H9 (cell line): ENCODE data around the gene PIBF1. TPM values are rescaled to one million over a fixed set of nuclear protein-coding genes. Genes with fewer than 3 reads are reported as not detected.
A peak's percentile ranks its signal among the peaks of the same experiment; 100 is the strongest.

Experiments used
- DNase-seq: peaks from one replicate; pipeline ENCODE4 v3.0.0-alpha.2; 2017
- H2AFZ ChIP-seq: one replicate; pipeline ENCODE4 v1.6.1; 2013; ENCODE audit warnings: mild to moderate bottlenecking, low read length, control low read depth, moderate library complexity
- H2AK5ac ChIP-seq: 2 replicates; pipeline ENCODE4 v1.6.1; 2013; ENCODE audit warnings: low read length, control low read depth, mixed read lengths; ENCODE audit not compliant: insufficient read length
- H2BK120ac ChIP-seq: one replicate; pipeline ENCODE4 v1.6.1; 2013; ENCODE audit warnings: low read depth, mild to moderate bottlenecking, low read length, control low read depth, inconsistent platforms; ENCODE audit not compliant: poor library complexity, severe bottlenecking
- H2BK12ac ChIP-seq: 2 replicates; pipeline ENCODE4 v1.6.1; 2013; ENCODE audit warnings: low read length, control low read depth, mixed read lengths, low read depth; ENCODE audit not compliant: insufficient read length
- H2BK15ac ChIP-seq: 2 replicates; pipeline ENCODE4 v1.6.1; 2013; ENCODE audit warnings: low read depth, low read length, control low read depth
- H2BK20ac ChIP-seq: one replicate; pipeline ENCODE4 v1.6.1; 2013; ENCODE audit warnings: low read depth, mild to moderate bottlenecking, low read length, control low read depth, inconsistent platforms; ENCODE audit not compliant: poor library complexity, severe bottlenecking
- H2BK5ac ChIP-seq: 2 replicates; pipeline ENCODE4 v1.6.1; 2013; ENCODE audit warnings: low read length, control low read depth, mixed read lengths; ENCODE audit not compliant: insufficient read length
- H3K14ac ChIP-seq: 2 replicates; pipeline ENCODE4 v1.6.1; 2013; ENCODE audit warnings: low read length, control low read depth; ENCODE audit not compliant: insufficient read depth
- H3K18ac ChIP-seq: 2 replicates; pipeline ENCODE4 v1.6.1; 2013; ENCODE audit warnings: low read depth, mild to moderate bottlenecking, mixed read lengths, low read length, control low read depth; ENCODE audit not compliant: insufficient read length
- H3K23ac ChIP-seq: 2 replicates; pipeline ENCODE4 v1.6.1; 2013; ENCODE audit warnings: low read length, control low read depth, mixed read lengths, low read depth; ENCODE audit not compliant: insufficient read length
- H3K23me2 ChIP-seq: 2 replicates; pipeline ENCODE4 v1.6.1; 2013; ENCODE audit warnings: low read depth, mild to moderate bottlenecking, mixed read lengths, low read length, control low read depth; ENCODE audit not compliant: insufficient read length, poor library complexity, severe bottlenecking
- H3K27ac ChIP-seq: 2 replicates; pipeline ENCODE4 v1.5.1; 2013; ENCODE audit warnings: low read length, control low read depth, mixed read lengths, low read depth; ENCODE audit not compliant: insufficient read length
- H3K27me3 ChIP-seq: 2 replicates; pipeline ENCODE4 v1.6.1; 2013; ENCODE audit warnings: low read length, control low read depth, inconsistent platforms; ENCODE audit not compliant: insufficient read depth
- H3K4ac ChIP-seq: 2 replicates; pipeline ENCODE4 v1.6.1; 2013; ENCODE audit warnings: low read depth, mild to moderate bottlenecking, control low read depth, inconsistent platforms, low read length, moderate library complexity
- H3K4me1 ChIP-seq: 2 replicates; pipeline ENCODE4 v1.6.1; 2013; ENCODE audit warnings: low read length, control low read depth, inconsistent platforms; ENCODE audit not compliant: insufficient read depth
- H3K4me2 ChIP-seq: 2 replicates; pipeline ENCODE4 v1.6.1; 2013; ENCODE audit warnings: low read length, control low read depth, mixed read lengths; ENCODE audit not compliant: insufficient read length, insufficient read depth
- H3K56ac ChIP-seq: 2 replicates; pipeline ENCODE4 v1.6.1; 2013; ENCODE audit warnings: low read depth, mild to moderate bottlenecking, mixed read lengths, low read length, control low read depth; ENCODE audit not compliant: insufficient read length
- H3K79me1 ChIP-seq: 2 replicates; pipeline ENCODE4 v1.6.1; 2013; ENCODE audit warnings: low read depth, mild to moderate bottlenecking, moderate library complexity, low read length, control low read depth, inconsistent platforms; ENCODE audit not compliant: insufficient read depth, poor library complexity, severe bottlenecking
- H3K79me2 ChIP-seq: 2 replicates; pipeline ENCODE4 v1.6.1; 2013; ENCODE audit warnings: low read length, control low read depth, inconsistent platforms; ENCODE audit not compliant: insufficient read depth
- H3K9ac ChIP-seq: 2 replicates; pipeline ENCODE4 v1.6.1; 2013; ENCODE audit warnings: low read length, control low read depth, mixed read lengths; ENCODE audit not compliant: insufficient read length; ENCODE audit errors: extremely low read depth
- H3K9me3 ChIP-seq: one replicate; pipeline ENCODE4 v1.6.1; 2013; ENCODE audit warnings: low read depth, low read length, inconsistent platforms; ENCODE audit not compliant: control insufficient read depth
- H3T11ph ChIP-seq: one replicate; pipeline ENCODE4 v1.6.1; 2013; ENCODE audit warnings: mild to moderate bottlenecking, low read length, control low read depth, inconsistent platforms
- H4K20me1 ChIP-seq: one replicate; pipeline ENCODE4 v1.6.1; 2013; ENCODE audit not compliant: control insufficient read depth, insufficient read length, insufficient read depth
- H4K5ac ChIP-seq: 2 replicates; pipeline ENCODE4 v1.6.1; 2013; ENCODE audit warnings: low read depth, mild to moderate bottlenecking, mixed read lengths, low read length, control low read depth; ENCODE audit not compliant: insufficient read length
- H4K8ac ChIP-seq: replicated peaks from 2 replicates; pipeline ENCODE4 v1.6.1; 2013; ENCODE audit warnings: low read length, control low read depth, mixed read lengths, low read depth; ENCODE audit not compliant: insufficient read length
- H4K91ac ChIP-seq: 2 replicates; pipeline ENCODE4 v1.6.1; 2013; ENCODE audit warnings: low read depth, mild to moderate bottlenecking, moderate library complexity, mixed read lengths, low read length, control low read depth; ENCODE audit not compliant: insufficient read length
- H3K27ac Mint-ChIP-seq, 3 experiments: 2 replicates in 2 of 3; 3 replicates in 1 of 3; pipeline ENCODE4 v1.8.0; 2020 to 2021; ENCODE audit warnings: mixed read lengths in 3 of 3, mild to moderate bottlenecking in 1 of 3, moderate library complexity in 1 of 3
- H3K27me3 Mint-ChIP-seq: 2 replicates; pipeline ENCODE4 v1.8.0; 2021; ENCODE audit warnings: low read depth, mild to moderate bottlenecking, moderate library complexity, mixed read lengths
- H3K36me3 Mint-ChIP-seq, 3 experiments: 2 replicates in 2 of 3; 3 replicates in 1 of 3; pipeline ENCODE4 v1.8.0; 2020 to 2021; ENCODE audit warnings: low read depth in 3 of 3, mixed read lengths in 3 of 3; ENCODE audit not compliant: insufficient read depth in 1 of 3
- H3K4me1 Mint-ChIP-seq, 2 experiments: 2 replicates each; pipeline ENCODE4 v1.8.0; 2020; ENCODE audit warnings: mixed read lengths in 2 of 2
- H3K4me3 Mint-ChIP-seq, 2 experiments: 2 replicates in 1 of 2; 3 replicates in 1 of 2; pipeline ENCODE4 v1.8.0; 2020 to 2021; ENCODE audit warnings: mild to moderate bottlenecking in 2 of 2, mixed read lengths in 2 of 2, moderate library complexity in 1 of 2
- H3K9me3 Mint-ChIP-seq, 2 experiments: 2 replicates in 1 of 2; 3 replicates in 1 of 2; pipeline ENCODE4 v1.8.0; 2020; ENCODE audit warnings: mild to moderate bottlenecking in 2 of 2, mixed read lengths in 2 of 2, moderate library complexity in 1 of 2
- CTCF ChIP-seq: fragments of 200-600 bp; sonication (generic); conservative IDR thresholded peaks from 3 replicates; pipeline ENCODE4 v1.8.0; 2021; ENCODE audit warnings: antibody characterized with exemption, mild to moderate bottlenecking
- WGBS: extraction: QIAGEN DNeasy Blood & Tissue Kit; methylation state at CpG from one replicate; pipeline ENCODE4 v1.1.7; 2013; ENCODE audit warnings: missing lambda C conversion rate, low lambda C conversion rate, mixed read lengths; ENCODE audit not compliant: insufficient read length; ENCODE audit errors: extremely low coverage; 5-methylcytosine and 5-hydroxymethylcytosine counted together
- total RNA-seq: library from RNA; stranded (reverse); gene quantifications from 2 replicates; pipeline ENCODE4 v1.2.1, GENCODE V29; 2021

The PIBF1 gene
- total RNA-seq, 1 experiment from 2014 or later, result 12.7 TPM

DNA sequence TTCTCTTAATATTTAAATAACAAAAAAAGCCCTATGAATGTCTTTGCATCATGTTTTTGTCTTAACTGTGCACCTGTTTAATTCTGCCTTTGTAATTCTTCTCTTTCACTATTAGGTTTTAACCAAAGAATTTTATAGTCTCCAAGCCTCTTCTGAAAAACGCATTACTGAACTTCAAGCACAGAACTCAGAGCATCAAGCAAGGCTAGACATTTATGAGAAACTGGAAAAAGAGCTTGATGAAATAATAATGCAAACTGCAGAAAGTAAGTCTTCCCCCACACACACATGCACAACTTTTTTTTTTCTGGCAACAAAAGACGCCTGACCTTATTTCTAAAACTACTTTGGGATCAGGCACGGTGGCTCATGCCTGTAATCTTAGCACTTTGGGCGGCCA, 126.5 kb downstream of the PIBF1 start:
- Histone ChIP-seq H2BK15ac (no peak overlapping the region), H3K4me2 (no peak overlapping the region), H3K23me2 (no peaks in the 10 kb centered on the region), H4K5ac (no peak overlapping the region), H3K23ac (no peak overlapping the region), H3K14ac (no peak overlapping the region), H2BK20ac (no peak overlapping the region), H3T11ph (no peak overlapping the region), H2AK5ac (no peak overlapping the region), H2BK12ac (no peak overlapping the region), H3K27ac (no peak overlapping the region), H4K8ac (no peak overlapping the region), H3K27me3 (no peaks in the 10 kb centered on the region), H3K18ac (no peak overlapping the region), H3K4ac (no peak overlapping the region), H2BK5ac (no peak overlapping the region), H3K79me1 (no peaks in the 10 kb centered on the region), H2AFZ (no peak overlapping the region), H3K4me1 (no peaks in the 10 kb centered on the region), H3K9ac (no peak overlapping the region), H3K9me3 (no peaks in the 10 kb centered on the region), H2BK120ac (no peak overlapping the region), H3K79me2 (no peaks in the 10 kb centered on the region), H3K56ac (no peak overlapping the region), H4K91ac (no peak overlapping the region), H4K20me1 (no peaks in the 10 kb centered on the region)
- H3K4me1 Mint-ChIP-seq, result peaks cover 11 to 18% of the 10 kb centered on the region in 2 experiments
- WGBS, result no CpG with 5 or more reads among the region's 4 CpGs
- TF ChIP-seq CTCF, result no peak
- peaks cover 2 to 18% (median 11%) of the 10 kb centered on the region in 3 experiments; a peak in 6 of 7 replicates for H3K36me3 Mint-ChIP-seq
- no peaks in the 10 kb centered on the region for H3K9me3 Mint-ChIP-seq
- no peak for DNase-seq
- H3K4me3 Mint-ChIP-seq, result no peak overlapping the region
- H3K27ac Mint-ChIP-seq, result peak overlapping the region in 2 of 3 experiments; percentile 34 to 36; a peak in 3 of 7 replicates
- no peaks in the 10 kb centered on the region for H3K27me3 Mint-ChIP-seq
